SK-N-MC (cell line): Measurements from ENCODE around the gene JDP2.

Experiments
- DNase-seq: peaks from one replicate; pipeline ENCODE4 v3.0.0-alpha.2; 2011; ENCODE audit warnings: low read depth, low spot score
- H3K27ac ChIP-seq: fragments of 200-600 bp; sonication (generic); 2 replicates; pipeline ENCODE4 v1.5.1; 2016; ENCODE audit warnings: mixed run types
- H3K36me3 ChIP-seq: fragments of 200-600 bp; sonication (generic); 2 replicates; pipeline ENCODE4 v1.6.1; 2017; ENCODE audit warnings: antibody characterized with exemption, low read length, mixed read lengths; ENCODE audit not compliant: insufficient read depth
- H3K4me3 ChIP-seq: fragments of 200-600 bp; sonication (generic); 2 replicates; pipeline ENCODE4 v1.5.1; 2016
- H3K9ac ChIP-seq: fragments of 200-600 bp; sonication (generic); 2 replicates; pipeline ENCODE4 v1.8.0; 2017; ENCODE audit warnings: mixed run types, mixed read lengths; ENCODE audit not compliant: insufficient read length
- H3K9me3 ChIP-seq: fragments of 200-600 bp; sonication (generic); 2 replicates; pipeline ENCODE4 v1.6.1; 2017; ENCODE audit warnings: low read depth, mild to moderate bottlenecking, antibody characterized with exemption, low read length, moderate library complexity, mixed read lengths
- EZH2 ChIP-seq: fragments of 200-600 bp; sonication (generic); IDR thresholded peaks from one replicate; pipeline ENCODE4 v1.6.1; 2017; ENCODE audit warnings: antibody characterized with exemption
- FOXP2 ChIP-seq: optimal IDR thresholded peaks from 2 replicates; pipeline ENCODE3; 2011; ENCODE audit warnings: mild to moderate bottlenecking, moderate library complexity; ENCODE audit not compliant: insufficient read depth; ENCODE audit errors: extremely low read length, control extremely low read depth
- POLR2AphosphoS5 ChIP-seq: IDR thresholded peaks from 2 replicates; pipeline ENCODE4 v1.6.1; 2012; ENCODE audit warnings: mild to moderate bottlenecking, low read depth, low read length, borderline replicate concordance

The JDP2 gene

GRCh38 chr14:75424496-75424895 is 3.3 kb upstream of the JDP2 start:
- TF ChIP-seq FOXP2 (no peak), POLR2AphosphoS5 (no peak), EZH2 (no peak)
- H3K9ac ChIP-seq = no peak overlapping the region
- H3K27ac ChIP-seq = no peak overlapping the region
- no peak overlapping the region for H3K4me3 ChIP-seq
- H3K36me3 ChIP-seq = no peaks in the 10 kb centered on the region
- no peaks in the 10 kb centered on the region for H3K9me3 ChIP-seq
- no peak for DNase-seq

- TF ChIP-seq POLR2AphosphoS5 (no peak), EZH2 (no peak), FOXP2 (no peak)
- no peak overlapping the region for H3K4me3 ChIP-seq
- H3K9ac ChIP-seq = no peak overlapping the region
- H3K9me3 ChIP-seq = no peaks in the 10 kb centered on the region
- DNase-seq = no peak
- H3K27ac ChIP-seq = no peak overlapping the region
- no peaks in the 10 kb centered on the region for H3K36me3 ChIP-seq
Measured at GRCh38 chr14:75425446-75425845, 2.4 kb upstream of the JDP2 start.

GRCh38 chr14:75426332-75427125 is 1.3 kb upstream of the JDP2 start:
- Histone ChIP-seq H3K36me3 (peaks cover 2% of the 10 kb centered on the region; the same call in 1 of the 2 replicates), H3K9me3 (no peaks in the 10 kb centered on the region), H3K27ac (no peak overlapping the region), H3K9ac (no peak overlapping the region), H3K4me3 (peak overlapping the region; percentile 82)
- TF ChIP-seq FOXP2 = no peak
- no peak for TF ChIP-seq EZH2
- no peak for TF ChIP-seq POLR2AphosphoS5
- DNase-seq = no peak

GRCh38 chr14:75427126-75427481 is 718 bp upstream of the JDP2 start:
- no peaks in the 10 kb centered on the region for H3K9me3 ChIP-seq
- H3K4me3 ChIP-seq = peak overlapping the region; percentile 82
- peaks cover 7% of the 10 kb centered on the region; the same call in 1 of the 2 replicates for H3K36me3 ChIP-seq
- H3K27ac ChIP-seq = no peak overlapping the region
- no peak for DNase-seq
- TF ChIP-seq EZH2 (no peak), POLR2AphosphoS5 (no peak), FOXP2 (no peak)
- H3K9ac ChIP-seq = peak overlapping the region; percentile 67

- Histone ChIP-seq H3K9ac (peak overlapping the region; percentile 77), H3K36me3 (peaks cover 19% of the 10 kb centered on the region; the same call in 1 of the 2 replicates), H3K27ac (no peak overlapping the region), H3K9me3 (no peaks in the 10 kb centered on the region), H3K4me3 (peak overlapping the region; percentile 90)
- no peak for TF ChIP-seq EZH2
- no peak for TF ChIP-seq FOXP2
- TF ChIP-seq POLR2AphosphoS5 = no peak
- no peak for DNase-seq
Measured at GRCh38 chr14:75428230-75429104, 645 bp downstream of the JDP2 start.

- Histone ChIP-seq H3K27ac (peak overlapping the region; percentile 39; the same call in 1 of the 2 replicates), H3K9ac (peak overlapping the region; percentile 77), H3K9me3 (no peaks in the 10 kb centered on the region), H3K4me3 (peak overlapping the region; percentile 90), H3K36me3 (peaks cover 30% of the 10 kb centered on the region; the same call in 1 of the 2 replicates)
- no peak for TF ChIP-seq FOXP2
- TF ChIP-seq POLR2AphosphoS5 = no peak
- TF ChIP-seq EZH2 = no peak
- DNase-seq = no peak
Measured at GRCh38 chr14:75429562-75429961, 1.7 kb downstream of the JDP2 start.

- H3K27ac ChIP-seq = peak overlapping the region; percentile 39; the same call in 1 of the 2 replicates
- TF ChIP-seq POLR2AphosphoS5 (no peak), FOXP2 (no peak), EZH2 (no peak)
- peak overlapping the region; percentile 18 for H3K9ac ChIP-seq
- H3K4me3 ChIP-seq = peak overlapping the region; percentile 90
- peaks cover 35% of the 10 kb centered on the region; the same call in 1 of the 2 replicates for H3K36me3 ChIP-seq
- H3K9me3 ChIP-seq = no peaks in the 10 kb centered on the region
- no peak for DNase-seq
Measured at GRCh38 chr14:75430116-75430515, 2.3 kb downstream of the JDP2 start.

GRCh38 chr14:75430526-75430925 is 2.7 kb downstream of the JDP2 start:
- TF ChIP-seq POLR2AphosphoS5 (no peak), FOXP2 (no peak), EZH2 (no peak)
- H3K9ac ChIP-seq = peak overlapping the region; percentile 18
- no peak overlapping the region; the same call in 1 of the 2 replicates for H3K27ac ChIP-seq
- peak overlapping the region; percentile 90 for H3K4me3 ChIP-seq
- peaks cover 38% of the 10 kb centered on the region; the same call in 1 of the 2 replicates for H3K36me3 ChIP-seq
- DNase-seq = no peak
- H3K9me3 ChIP-seq = no peaks in the 10 kb centered on the region
